GM18508 (cell line): Measurements from ENCODE around the gene RALGAPA2.

ENCODE experiments used
- ATAC-seq: cut with Tn5 transposase; IDR thresholded peaks from one replicate; pipeline ENCODE4 v1.9.1; 2021; ENCODE audit warnings: moderate number of reproducible peaks; ENCODE audit not compliant: insufficient read depth, unreplicated experiment

Gene RALGAPA2

GRCh38 chr20:20712474-20713243 lies at the start of gene RALGAPA2:
Gene RALGAPA2 (minus strand): TSS chr20:20712644. CDS start chr20:20712480, 164 bp downstream.
- peak; percentile 88 for ATAC-seq

GRCh38 chr20:20761301-20761700 lies 48.9 kb upstream of the RALGAPA2 start:
- ATAC-seq = no peak

GRCh38 chr20:20759132-20759531 lies 46.7 kb upstream of the RALGAPA2 start:
- ATAC-seq = no peak

GRCh38 chr20:20755674-20756319 lies 43.4 kb upstream of the RALGAPA2 start:
- no peak for ATAC-seq

- ATAC-seq = no peak
Observed at GRCh38 chr20:20755231-20755630, 42.8 kb upstream of the RALGAPA2 start.

- ATAC-seq = no peak
Observed at GRCh38 chr20:20754714-20755113, 42.3 kb upstream of the RALGAPA2 start.

- ATAC-seq = no peak
Observed at GRCh38 chr20:20752712-20753111, 40.3 kb upstream of the RALGAPA2 start.

GRCh38 chr20:20747298-20747697 lies 34.9 kb upstream of the RALGAPA2 start:
- ATAC-seq = no peak

- no peak for ATAC-seq
Observed at GRCh38 chr20:20744170-20744725, 31.8 kb upstream of the RALGAPA2 start.

- ATAC-seq = no peak
Observed at GRCh38 chr20:20743511-20744169, 31.2 kb upstream of the RALGAPA2 start.

- no peak for ATAC-seq
Observed at GRCh38 chr20:20741087-20742045, 28.9 kb upstream of the RALGAPA2 start.

- no peak for ATAC-seq
Observed at GRCh38 chr20:20740541-20740940, 28.1 kb upstream of the RALGAPA2 start.

GRCh38 chr20:20737158-20737557 lies 24.7 kb upstream of the RALGAPA2 start:
- ATAC-seq = no peak

GRCh38 chr20:20736303-20736702 lies 23.9 kb upstream of the RALGAPA2 start:
- no peak for ATAC-seq

GRCh38 chr20:20734475-20734948 lies 22.1 kb upstream of the RALGAPA2 start:
- no peak for ATAC-seq

GRCh38 chr20:20733943-20734342 lies 21.5 kb upstream of the RALGAPA2 start:
- ATAC-seq = no peak

GRCh38 chr20:20732641-20733040 lies 20.2 kb upstream of the RALGAPA2 start:
- no peak for ATAC-seq

- no peak for ATAC-seq
Observed at GRCh38 chr20:20731945-20732296, 19.5 kb upstream of the RALGAPA2 start.

- no peak for ATAC-seq
Observed at GRCh38 chr20:20731000-20731944, 18.8 kb upstream of the RALGAPA2 start.
